ENCODE results near the gene GPX7.

DNA sequence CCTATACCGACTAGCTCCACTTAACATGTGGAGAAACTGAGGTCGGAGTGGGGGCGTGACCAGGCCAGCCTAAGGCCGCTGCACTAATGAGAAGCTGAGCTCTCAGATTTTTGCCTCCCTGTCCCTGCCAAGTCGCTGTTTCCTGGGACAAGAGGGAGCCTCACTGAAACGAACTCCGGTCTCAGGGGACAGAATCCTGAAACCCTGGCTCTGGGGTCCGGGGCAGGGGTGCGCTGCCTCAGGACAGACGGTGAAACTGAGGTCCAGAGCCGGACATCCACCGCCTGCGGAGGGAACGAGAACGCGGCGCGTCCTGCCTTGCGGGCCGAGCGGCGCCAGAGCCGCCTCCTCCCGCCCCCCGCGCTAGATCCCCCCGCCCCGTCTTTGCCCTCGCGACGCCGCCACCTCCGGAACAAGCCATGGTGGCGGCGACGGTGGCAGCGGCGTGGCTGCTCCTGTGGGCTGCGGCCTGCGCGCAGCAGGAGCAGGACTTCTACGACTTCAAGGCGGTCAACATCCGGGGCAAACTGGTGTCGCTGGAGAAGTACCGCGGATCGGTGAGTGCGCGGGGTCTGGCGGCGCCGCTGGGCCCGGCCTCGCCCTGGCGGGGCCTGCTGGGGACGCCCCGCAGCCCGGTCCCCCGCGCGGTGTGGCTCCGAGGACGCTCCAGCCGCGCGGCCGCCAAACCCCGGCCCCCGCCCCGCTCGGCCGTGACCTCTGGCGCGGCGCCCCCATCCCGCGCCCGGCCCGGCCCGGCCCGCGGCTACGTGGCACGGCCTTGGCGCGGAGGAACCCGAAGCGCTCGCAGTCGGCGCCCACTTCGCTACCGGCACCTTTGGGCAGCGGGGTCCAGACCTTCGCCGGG, at the start of gene GPX7:
- peak; percentile 69 for TF ChIP-seq POLR2AphosphoS5 (IDR thresholded peaks at IDR 0.05; ENCODE audit: borderline replicate concordance, low read depth, low read length)
- TF ChIP-seq EZH2 (IDR thresholded peaks at IDR 0.05): no peak
- TF ChIP-seq FOXP2 (optimal IDR thresholded peaks at IDR 0.05; ENCODE audit: control extremely low read depth, extremely low read length, insufficient read depth): no peak
